ENCODE results near the gene HIP1R.

DNA sequence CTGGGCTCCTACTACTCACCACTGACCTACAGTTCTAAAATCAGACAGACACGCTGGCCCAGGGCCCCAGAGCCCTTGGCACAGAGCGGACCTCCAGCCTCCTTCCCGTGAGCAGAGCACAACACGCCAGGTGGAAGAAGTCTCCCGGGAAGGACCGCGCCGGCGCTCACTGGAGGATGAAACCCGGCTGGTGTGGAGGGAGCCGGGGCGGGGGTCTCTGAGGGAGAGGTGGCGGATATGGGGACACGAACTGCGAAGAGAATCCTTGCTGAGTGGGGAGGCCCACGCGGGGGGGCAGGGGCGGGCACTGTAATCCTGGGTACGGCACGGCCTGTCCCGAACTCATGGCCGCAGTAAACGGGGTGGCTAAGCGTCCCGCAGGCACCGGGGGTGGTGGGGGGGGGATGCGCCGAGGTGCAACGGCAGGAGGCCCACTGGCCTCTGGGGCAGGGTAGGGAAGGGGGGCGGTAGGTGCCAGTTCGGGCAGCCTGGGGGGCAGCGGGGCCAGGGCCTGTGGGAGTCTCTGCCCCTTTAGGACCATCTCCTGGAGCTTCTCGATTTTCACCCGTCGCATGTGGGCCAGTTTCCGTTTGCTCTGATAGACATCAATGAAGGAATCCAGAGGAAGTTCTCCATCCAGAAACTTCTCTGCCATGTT is 31.8 kb downstream of the HIP1R start:
- TF ChIP-seq LEF1 (IDR thresholded peaks at IDR 0.05; ENCODE audit: borderline replicate concordance) (no peak), ELF4 (IDR thresholded peaks at IDR 0.05) (no peak), BHLHE40 (IDR thresholded peaks at IDR 0.05; ENCODE audit: borderline replicate concordance) (no peak), NFRKB (IDR thresholded peaks at IDR 0.05) (no peak), CTBP1 (IDR thresholded peaks at IDR 0.05; ENCODE audit: borderline replicate concordance) (no peak), SUZ12 (IDR thresholded peaks at IDR 0.05) (no peak), FOXM1 (IDR thresholded peaks at IDR 0.05; ENCODE audit: borderline replicate concordance) (no peak), FOXK2 (IDR thresholded peaks at IDR 0.05) (no peak), TARDBP (IDR thresholded peaks at IDR 0.05) (no peak)
